Medulla oblongata (tissue), 1 donor: ENCODE measurements around the gene EEIG1.

ENCODE experiments used
- DNase-seq: peaks from one replicate; pipeline ENCODE4 v3.0.0-alpha.2; 2015; ENCODE audit errors: extremely low spot score

EEIG1 gene

DNA sequence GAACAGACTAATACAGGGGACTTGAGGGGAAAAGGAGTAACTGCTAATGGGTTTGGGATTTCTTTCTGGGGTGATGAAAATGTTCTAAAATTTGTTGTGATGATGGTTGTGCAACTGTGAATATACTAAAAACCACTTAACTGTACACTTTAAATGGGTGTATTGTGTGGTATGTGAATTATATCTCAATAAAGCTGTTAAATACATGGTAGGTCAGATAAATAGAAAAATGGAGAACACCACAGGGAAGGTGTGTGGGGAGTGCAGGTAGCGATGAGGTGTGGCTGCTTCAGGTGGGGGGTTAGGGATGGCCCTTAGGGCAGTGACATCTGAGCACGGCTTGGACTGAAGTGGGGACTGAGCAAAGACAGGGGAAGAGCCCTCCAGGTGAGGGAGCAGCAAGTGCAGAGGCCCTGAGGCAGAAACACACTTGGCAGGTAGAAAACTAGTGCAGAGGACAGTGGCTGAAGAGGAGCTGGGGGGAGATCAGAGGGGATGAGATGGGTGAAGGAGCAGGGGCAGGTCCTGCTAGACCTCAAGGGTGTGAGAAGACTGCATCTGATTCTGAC is 20.9 kb downstream of the EEIG1 start:
- no peak for DNase-seq

DNA sequence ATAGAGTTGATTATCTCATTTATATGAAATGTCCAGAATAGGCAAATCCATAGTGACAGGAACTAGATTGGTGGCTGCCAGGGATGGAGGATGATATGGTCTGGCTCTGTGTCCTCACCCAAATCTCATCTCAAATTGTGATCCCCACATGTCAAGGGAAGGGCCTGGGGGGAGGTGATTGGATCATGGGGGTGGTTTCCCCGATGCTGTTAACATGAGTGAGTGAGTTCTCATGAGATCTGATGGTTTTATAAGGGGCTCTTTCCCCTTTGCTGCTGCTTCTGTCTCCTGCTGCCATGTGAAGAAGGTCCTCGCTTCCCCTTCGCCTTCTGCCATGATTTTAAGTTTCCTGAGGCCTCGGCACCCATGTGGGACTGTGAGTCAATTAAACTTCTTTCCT is 21.4 kb downstream of the EEIG1 start:
- no peak for DNase-seq

DNA sequence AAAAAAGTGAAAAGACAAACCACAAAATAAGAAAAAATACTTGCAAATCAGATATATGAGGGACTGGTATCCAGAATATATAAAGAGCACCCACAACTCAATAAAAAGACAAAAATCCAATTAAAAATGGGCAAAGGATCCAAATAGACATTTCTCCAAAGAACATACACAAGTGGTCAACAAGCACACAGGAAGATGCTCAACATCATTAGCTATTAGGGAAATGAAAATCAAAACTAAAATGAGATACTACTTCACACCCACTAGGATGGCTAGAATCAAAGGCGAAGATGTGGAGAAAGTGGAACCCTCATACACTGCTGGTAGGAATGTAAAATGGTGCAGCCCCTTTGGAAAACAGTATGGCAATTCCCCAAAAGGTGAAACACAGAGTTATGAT is 22.1 kb downstream of the EEIG1 start:
- no peak for DNase-seq

DNA sequence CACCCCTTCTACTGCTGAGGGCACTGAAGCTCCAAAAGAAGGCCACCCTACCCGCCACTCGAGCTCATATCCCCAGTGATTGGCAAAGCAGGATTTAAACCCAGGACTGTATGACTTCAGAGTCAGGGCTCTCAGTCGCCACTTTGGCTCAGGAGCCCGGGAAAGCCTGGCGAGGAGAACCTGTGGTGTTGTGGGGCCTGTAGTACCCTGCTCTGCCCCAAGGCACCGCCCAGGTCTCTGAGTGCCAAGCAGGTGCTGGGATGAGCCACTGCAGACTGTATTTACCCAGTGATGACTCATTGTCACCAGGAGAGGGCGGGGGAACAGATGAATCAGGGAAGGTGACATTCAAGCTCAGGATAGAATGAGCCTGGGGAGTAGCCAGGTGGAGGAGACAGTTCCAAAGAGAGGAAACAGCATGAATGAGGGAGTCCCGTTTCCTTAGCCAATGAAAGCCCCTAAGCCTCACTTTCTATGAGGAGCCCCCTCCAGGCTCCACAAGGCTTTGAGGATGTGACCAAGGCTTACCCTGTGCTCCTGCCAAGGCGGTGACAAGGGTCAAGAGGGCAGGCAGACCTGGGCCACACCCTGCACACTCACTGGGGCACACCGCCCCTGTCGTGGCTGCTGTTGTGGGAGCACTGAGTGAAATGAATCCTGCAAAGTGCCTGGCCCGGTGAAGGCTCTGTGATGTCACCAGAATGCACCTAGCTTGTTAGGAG is 25.3 kb downstream of the EEIG1 start:
- peak; percentile 75 for DNase-seq

DNA sequence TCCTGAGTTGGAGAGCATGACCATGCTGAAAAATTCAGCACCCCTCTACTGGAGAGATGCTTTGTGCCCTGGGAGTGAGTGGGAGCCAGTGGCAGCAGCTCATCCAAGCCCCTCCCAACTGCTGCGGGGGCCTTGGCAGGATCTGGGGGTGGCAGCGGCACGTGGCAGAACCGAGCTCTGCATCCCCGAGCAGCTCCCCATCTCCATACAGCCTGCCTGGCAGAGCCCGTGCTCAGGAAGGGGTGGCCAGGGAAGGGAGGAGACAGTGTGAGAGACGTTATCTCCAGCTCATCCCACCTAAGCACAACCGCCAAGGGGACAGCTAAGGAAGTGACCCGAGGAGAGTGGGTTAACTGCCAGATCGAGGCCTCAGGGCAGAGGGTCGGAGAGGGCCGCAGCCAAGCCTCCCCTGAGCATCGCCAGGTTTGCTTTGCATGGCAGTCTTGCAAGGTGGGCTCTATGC is 25.9 kb downstream of the EEIG1 start:
- DNase-seq = no peak

DNA sequence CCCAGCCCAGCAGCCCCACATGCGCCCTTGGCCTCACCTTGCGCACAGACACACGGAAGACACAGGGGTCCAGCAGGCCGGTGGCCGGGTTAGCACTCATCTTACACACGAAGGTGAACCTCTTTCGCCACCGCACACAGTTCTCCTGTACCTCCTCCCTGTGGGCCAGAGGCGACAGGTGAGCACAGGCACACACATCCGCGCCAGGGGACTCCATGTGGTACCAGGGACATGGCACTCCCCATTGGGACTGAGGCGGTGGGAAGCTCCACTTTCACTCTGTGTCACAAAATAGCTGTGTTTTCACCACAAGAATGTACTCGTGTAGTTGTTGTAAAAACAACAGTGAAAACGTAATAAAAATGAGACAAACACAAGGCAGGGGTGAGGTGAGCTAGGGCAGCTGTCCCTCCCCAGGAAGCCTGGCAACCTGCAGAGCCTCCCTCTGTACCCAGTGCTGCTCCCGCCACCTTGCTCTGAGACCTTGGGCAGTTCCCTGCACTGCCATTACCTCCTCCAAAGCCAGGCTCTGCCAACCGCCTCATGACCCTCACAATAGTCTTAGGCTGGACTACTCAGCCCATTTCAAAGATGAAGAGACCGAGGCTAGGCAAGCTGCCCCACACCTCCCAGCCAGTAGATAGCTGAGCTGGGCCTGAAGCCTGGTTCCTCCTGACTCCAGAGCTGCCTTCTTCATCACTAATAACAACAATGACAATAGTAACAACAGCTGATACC is 26.9 kb downstream of the EEIG1 start:
- DNase-seq = no peak

DNA sequence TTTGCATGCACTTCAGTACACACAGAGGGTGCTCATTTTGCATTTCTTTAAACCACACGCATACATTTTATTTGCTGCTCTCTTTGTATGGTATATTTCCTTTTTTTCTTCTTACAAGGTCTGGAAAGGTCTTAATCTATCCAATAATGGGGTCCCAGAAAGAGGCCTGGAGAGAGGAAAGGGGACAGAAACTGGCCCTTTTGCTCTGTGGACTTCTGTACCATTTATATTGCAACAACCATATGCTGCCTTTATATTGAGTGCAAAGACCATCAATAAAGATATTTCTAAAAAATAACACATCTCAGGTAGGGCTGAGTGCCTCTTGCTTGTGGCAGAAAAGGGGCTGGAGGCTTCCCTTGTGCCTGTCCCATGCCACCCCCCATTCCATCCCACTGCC is 27.6 kb downstream of the EEIG1 start:
- no peak for DNase-seq

DNA sequence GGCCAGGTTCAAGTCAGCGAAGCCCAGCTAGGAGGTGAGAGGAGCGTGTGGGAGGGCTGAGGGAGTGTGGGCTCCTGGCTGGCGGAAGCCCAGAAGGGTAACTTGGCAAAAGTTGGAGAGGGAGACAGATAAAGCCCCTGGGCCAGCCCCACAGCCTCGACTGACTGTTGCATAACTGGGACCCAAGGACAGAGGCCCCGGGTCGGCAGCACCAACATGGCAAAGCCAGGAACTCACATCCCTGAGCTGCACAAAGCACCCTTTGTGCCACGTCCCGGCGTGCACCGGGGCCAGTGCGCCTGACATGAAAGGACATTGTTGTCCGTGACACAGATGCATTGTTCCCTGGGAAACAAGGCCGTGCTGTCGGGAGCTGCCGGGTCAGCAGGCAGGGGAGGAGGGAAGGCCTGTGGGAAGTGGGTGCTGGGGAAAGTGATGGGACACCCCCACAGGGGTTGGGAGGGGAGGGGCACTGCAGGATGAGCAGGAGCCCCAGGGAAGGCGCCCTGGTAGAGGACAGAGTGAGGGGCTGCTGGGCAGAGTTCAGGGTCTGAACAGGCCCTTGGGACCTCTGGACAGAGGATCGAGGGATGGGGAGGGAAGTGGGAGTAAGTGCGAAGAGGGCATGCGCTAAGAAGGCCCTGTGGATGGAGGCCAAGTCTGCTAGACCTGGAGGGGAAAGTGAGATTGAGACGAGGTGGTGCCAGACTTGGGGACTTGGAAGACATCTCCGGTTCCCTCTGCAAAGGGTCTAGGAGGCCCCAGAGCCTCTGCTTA is 30.1 kb downstream of the EEIG1 start:
- peak; percentile 96 for DNase-seq

DNA sequence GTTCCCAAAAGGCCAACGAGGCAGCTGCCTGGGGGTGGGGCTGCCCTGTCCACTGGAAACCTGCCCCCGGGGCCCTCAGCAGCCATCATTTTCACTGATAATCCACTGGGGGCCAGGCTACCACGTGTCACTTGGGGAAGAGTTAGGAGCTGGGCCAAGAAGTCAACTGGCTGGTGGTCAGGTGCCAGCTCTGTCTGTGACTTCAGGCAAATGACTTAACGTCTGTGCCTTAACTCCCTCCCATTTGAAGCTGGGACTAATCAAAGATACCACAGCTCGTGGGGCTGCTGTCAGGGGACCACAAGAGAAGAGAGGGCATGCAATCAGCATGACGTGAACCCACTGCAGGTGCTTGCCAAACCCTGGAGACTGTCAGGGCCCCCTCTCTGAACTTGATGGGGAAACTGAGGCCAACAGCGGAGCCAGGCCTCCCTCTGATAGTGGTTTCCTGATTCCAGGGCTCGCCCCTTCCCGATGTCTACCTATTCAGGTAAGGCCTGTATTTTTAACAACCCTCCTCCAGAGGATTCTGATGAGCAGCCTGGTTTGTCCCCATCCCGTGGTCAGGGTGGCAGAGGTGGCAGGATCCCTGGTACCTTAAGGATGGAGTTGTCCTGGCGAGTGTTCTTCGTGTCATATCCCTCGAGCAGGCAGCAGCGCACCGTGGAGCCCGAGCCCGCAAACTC is 30.8 kb downstream of the EEIG1 start:
- peak; percentile 85 for DNase-seq

DNA sequence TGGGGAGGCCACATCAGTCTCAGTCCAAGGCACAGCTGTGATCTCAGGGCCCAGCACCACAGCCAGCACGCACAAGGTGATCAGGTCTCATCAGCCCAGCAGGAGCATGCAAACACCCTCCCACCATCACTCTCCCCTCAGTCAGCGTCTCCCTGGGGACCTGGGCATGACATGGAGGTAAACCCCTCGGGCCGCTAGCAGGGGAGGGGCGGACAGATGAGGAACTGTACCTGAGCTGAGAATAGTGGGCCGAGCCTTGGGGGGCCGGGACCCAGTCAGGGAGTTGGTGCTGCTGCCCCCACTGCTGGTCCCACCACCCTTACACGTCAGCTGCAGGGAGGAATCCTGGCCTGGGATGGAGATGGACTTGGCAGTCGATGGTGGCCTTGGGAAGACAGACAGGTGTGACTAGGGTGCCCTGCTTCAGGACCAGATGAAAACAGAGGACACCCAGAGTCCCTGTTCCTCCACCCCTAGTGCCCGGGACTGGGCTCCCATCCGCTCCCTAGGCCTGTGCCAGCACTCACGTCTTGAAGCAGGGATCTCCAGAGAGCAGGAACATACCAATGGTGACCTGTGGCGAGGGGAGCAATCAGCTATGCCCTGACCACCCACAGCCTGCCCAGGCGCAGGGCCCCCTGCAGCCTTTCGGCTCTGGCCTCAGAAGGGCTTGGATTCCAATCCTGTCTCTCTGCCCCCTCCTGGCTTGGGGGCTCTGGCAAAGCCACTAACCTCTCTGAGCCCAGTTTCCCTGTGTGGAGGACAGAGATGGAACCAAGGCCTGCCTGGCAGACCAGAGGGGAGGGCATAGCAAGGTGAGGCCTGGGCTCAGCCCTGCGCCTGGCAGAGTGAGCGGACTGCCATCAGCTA is 32.7 kb downstream of the EEIG1 start:
- DNase-seq = no peak

DNA sequence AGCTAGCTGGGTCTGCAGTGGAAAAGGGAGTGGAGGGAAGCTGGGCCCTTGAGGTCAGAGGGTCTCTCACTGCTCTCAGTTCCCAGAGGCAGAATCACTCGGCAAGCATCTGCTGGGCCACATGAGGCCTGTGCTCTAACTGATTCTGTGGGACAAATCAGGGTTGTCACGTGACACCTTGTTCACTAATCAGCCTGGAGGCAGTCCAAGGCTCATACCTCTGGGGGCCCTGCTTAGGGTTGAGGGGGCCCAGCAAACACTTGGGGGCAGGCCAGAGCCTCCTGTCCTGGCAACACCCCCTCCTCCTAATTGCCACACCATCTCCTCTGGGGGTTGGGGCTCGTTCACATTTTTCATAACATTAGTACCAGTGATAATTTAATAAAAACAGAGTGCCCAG is 34.1 kb downstream of the EEIG1 start:
- DNase-seq = no peak

DNA sequence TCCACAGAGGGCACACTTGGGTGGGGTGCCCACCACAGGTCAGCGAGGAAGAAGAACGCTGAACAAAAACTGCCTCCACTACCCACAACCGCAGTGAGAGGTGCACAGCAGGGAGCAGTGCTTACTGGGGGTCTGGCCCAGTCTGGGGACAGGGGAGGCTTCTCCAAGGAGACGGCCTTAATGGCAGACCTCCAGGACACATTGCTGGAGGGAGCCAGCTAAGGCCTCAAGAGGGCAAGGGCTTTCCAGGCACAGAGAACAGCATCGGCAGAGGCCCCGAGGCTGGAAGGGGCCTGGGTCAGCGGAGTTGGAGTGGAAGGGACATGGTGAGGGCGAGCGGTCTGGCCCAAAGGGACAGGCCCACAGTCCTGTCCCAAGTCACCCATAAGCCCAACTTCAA is 34.8 kb downstream of the EEIG1 start:
- no peak for DNase-seq

DNA sequence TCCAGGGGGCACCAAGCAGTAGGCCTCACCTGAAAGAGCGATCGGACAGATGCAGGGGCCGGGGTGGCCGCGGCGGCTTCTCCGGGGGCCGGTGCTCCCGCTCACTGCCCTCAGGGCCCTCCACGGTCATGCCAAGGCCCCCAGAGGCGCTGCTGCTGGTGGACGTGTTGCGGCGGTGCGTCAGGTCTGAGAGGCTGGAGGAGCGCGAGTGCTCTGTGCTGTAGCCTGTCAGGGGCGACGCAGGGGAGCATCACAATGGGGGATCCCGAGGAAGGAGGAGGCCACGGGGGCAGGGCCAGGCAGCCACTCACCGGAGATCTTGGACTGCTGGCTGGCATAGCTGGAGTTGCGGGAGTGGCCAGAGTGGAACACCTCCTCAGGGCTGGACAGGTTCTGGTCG is 35.5 kb downstream of the EEIG1 start:
- no peak for DNase-seq

DNA sequence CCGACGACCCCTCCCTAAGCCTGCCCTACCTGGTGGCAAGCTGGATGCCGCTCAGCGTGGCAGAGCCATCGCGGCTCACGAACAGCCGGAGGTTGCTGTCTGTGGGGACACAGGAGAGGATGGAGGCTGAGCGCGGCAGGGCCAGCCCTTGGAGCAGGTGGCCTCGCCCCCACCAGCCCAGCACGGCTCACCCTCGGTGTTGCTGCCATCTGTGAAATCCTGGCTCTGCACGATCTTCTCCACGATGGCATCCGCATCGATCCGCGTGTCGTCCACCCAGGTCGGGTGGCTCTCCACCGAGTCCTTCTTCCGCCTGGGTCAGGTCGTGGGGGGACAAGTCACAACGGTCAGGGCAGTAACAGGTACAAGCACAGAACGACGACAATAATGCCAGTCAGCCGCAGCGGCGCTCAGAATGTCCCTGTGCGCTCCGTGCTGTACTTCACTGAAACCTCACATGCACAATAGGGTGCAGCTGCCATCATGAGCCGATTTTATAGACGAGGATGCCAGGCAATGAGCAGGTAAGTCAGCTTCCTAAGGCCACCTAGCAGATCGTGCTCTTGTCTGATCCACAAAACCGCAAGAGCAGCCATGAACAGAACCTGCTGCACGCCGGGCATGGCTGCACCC is 36.1 kb downstream of the EEIG1 start:
- DNase-seq = no peak

DNA sequence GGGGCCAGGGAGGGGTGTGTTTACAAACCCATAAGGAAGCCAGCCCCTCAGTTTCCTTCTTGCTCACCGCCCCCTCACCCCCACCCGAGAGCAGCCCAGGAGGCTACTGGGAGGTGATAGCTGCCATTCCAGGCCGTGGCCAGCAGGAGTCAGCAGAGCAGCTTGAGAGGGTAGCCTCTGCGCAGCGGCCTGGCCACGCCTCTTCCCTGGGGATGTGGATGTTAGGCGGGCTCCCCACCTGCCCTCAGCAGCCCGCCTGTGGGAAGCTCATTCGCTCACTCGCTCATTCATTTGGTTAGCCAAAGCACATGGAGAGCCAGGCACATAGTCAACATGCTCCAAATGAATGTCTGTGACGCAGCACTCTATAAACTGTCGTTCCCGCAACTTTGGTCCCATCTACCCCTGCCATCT is 37.1 kb downstream of the EEIG1 start:
- peak; percentile 93 for DNase-seq

DNA sequence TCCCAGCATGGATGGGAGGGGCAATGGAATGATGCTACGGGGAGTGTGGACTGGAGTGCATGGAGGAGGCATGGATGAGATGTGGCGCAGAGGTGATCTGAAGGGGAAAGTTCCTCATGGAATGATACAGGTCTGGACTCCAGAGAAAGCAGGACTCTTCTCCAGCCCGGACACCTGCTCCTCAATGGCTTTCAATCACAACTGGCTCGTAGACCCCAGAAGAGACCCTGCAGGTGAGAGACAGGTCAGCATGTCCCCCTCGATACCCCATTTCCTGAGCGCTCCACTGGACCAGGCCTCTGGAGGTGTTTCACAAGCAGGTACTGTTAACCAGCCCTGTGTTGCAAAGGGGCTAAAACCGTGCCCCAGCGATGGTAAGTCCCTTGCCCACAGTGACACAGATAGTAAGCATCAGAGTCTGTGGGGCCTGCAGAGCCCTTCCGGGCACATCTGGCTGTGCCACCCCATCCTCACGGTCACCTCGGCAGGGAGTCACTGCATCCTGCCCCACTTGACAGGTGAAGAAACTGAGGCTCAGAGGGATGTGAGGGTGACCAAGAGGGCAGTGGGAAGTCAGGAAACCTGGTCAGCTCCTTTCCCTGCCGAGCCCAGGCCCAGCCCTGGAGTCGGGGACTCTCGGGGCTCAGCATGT is 37.7 kb downstream of the EEIG1 start:
- DNase-seq = no peak

DNA sequence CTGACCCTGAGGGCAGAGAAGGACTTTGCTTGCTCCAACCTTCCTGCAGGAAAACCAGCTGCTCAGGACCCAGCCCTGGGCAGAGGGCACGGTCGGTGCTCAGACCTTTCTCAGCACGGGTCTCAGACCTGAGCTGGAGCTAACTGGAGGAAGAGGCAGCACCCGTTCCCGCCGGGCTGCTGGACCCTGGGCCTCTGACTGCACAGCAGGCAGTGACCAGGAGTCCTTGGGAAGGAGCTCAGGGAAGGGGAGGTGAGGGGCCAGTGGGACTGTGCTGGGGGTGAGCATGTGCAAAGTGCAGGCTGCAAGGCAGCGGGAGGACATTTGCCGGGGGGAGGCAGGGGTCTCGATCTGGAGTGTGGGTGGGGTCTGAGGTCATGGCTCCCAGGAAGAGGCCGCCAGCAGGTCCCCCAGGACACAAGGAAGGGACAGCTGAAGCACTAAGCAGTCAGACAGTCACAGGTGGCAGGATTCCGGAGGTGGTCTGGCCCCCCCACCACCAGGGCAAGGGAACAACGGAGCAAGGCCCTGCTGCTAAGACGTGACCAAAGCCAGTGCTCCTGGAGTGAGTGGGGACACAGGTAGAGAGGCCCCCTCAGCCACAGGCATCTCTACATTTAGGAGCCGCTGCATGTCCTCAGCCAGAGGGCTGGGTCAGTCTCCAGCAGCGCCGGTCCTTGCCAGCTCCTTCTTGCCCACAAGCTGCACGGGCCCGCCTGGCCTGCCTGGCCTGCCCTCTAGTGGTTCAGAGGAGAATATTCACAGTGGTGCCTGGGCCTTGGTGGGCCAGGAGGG is 38.4 kb downstream of the EEIG1 start:
- no peak for DNase-seq

DNA sequence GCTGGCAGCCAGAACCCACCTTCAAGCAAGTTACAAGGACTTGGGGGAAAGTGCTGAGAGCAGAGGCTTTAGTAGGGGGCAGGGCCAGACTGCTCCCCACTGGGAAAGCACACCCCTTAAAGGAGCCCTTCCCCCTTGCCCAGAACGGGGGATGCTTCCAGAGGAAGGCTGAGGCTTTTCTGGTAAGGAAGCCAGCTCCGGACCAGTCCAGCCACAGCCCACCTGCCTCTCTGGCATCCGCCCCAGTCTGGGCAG is 38.9 kb downstream of the EEIG1 start:
- DNase-seq = no peak
